ENCODE results near the gene UBE2E3.

- TF ChIP-seq CTCF (IDR thresholded peaks at IDR 0.05) (no peak), ZFX (IDR thresholded peaks at IDR 0.05; ENCODE audit: borderline replicate concordance) (no peak)
These were observed 678 bp upstream of the UBE2E3 start for GRCh38 chr2:180979749-180980105.

Measured in 22Rv1 (cell line).